ENCODE measurements around the gene PPP1CA.

DNA sequence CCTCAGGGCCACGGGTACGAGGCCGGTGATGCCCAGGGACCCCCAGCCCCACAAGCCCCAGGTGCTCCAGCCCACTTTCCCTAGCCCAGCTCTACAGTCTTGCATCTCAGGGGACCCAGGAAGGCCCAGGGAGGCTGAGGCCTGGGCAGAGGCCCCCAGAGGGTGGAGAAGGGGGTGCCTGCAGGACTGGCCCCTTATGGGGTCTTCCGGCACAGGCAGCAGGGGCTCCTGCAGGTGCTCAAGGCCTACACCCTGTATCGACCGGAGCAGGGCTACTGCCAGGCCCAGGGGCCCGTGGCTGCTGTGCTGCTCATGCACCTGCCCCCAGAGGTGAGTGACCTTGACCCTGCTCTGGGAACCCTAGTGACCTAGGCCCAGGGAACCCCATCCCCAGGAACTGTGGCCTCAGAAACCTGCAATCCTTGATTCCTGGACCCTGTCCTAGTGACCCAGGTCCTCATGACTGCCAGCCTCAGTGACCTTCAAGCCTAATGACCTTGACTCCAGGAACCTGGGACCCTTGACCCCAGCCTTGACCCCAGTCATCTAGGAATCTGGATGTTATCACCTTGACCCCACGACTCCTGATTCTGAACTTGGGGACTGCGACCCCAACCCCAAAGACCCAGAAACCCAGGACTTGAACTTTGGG, 4.2 kb upstream of the PPP1CA start:
- TF ChIP-seq, protein P1, sequence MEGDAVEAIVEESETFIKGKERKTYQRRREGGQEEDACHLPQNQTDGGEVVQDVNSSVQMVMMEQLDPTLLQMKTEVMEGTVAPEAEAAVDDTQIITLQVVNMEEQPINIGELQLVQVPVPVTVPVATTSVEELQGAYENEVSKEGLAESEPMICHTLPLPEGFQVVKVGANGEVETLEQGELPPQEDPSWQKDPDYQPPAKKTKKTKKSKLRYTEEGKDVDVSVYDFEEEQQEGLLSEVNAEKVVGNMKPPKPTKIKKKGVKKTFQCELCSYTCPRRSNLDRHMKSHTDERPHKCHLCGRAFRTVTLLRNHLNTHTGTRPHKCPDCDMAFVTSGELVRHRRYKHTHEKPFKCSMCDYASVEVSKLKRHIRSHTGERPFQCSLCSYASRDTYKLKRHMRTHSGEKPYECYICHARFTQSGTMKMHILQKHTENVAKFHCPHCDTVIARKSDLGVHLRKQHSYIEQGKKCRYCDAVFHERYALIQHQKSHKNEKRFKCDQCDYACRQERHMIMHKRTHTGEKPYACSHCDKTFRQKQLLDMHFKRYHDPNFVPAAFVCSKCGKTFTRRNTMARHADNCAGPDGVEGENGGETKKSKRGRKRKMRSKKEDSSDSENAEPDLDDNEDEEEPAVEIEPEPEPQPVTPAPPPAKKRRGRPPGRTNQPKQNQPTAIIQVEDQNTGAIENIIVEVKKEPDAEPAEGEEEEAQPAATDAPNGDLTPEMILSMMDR (IDR thresholded peaks at IDR 0.05; ENCODE audit: low read depth, low read length, poor library complexity, severe bottlenecking), result no peak
- no peak for TF ChIP-seq EZH2phosphoT487 (IDR thresholded peaks at IDR 0.05; ENCODE audit: borderline replicate concordance, low read length)

Measured in DOHH2 (cell line).